Pancreas (tissue), 10 donors: ENCODE measurements around the gene DTX3. TPM values are rescaled to one million over a fixed set of nuclear protein-coding genes. Genes with fewer than 3 reads are reported as not detected.
"Not testable (repeated sequence)": the region's sequence is repeated elsewhere in the genome, so short reads cannot be mapped to it uniquely, and the experiment has no call there.

Experiments used
- ATAC-seq, 4 donors: fragments of 200-7000 bp; cut with Tn5 transposase; one replicate each; pipeline versions ENCODE4 v1.8.0 to v1.9.1; 2020; ENCODE audit warnings: mild to moderate bottlenecking in 4 of 4, moderate library complexity in 4 of 4
- DNase-seq, 6 donors: peaks; one replicate each; pipeline ENCODE4 v3.0.0-alpha.2; 2020
- FAIRE-seq: peaks from 2 replicates; lab custom pipeline; 2012; peaks lifted over from hg19 to GRCh38; lab: Jason Lieb, UNC
- H3K27ac ChIP-seq, 4 donors: fragments of 200-600 bp; sonication (generic); 1 replicate in 3 of 4; 2 replicates in 1 of 4; pipeline versions ENCODE4 v1.5.0 to v1.8.0; 2020
- H3K27me3 ChIP-seq, 4 donors: fragments of 200-600 bp; one replicate each; pipeline ENCODE4 v1.8.0; 2021
- H3K36me3 ChIP-seq, 3 donors: fragments of 200-600 bp; sonication (generic) in 1 of 3; one replicate each; pipeline versions ENCODE4 v1.5.0 to v1.8.0; 2020 to 2021
- H3K4me1 ChIP-seq, 3 donors: fragments of 200-600 bp; one replicate each; pipeline ENCODE4 v1.8.0; 2021
- H3K4me3 ChIP-seq, 4 donors: fragments of 200-600 bp; sonication (generic) in 2 of 4; one replicate each; pipeline versions ENCODE4 v1.5.0 to v1.8.0; 2020 to 2021
- H3K9me3 ChIP-seq, 4 donors: fragments of 200-600 bp; one replicate each; pipeline ENCODE4 v1.8.0; 2021
- WGBS, 2 donors: extraction: QIAGEN DNeasy Blood & Tissue Kit; methylation state at CpG; one replicate each; pipeline ENCODE4 v1.1.7; 2013; 5-methylcytosine and 5-hydroxymethylcytosine counted together
- intact Hi-C, 3 donors: fragments of 100-400 bp; cut with DNase I; formaldehyde crosslinking; loops; one replicate each; pipeline versions ENCODE4 v1.11.1 to v1.14.2; 2022
- polyA plus RNA-seq, 2 donors: library from polyadenylated mRNA; stranded (reverse); fragments of 200-250 nt; gene quantifications; one replicate each; pipeline ENCODE4 v1.2.3, GENCODE V29; 2013
- total RNA-seq, 6 donors: library from RNA; stranded (reverse); fragmentation: NEBNext Ultra II Directional in 4 of 6; extraction: Animal tissue kit (Norgen Biotek cat#: 25700) in 4 of 6; gene quantifications; one replicate each; pipeline versions ENCODE4 v1.2.1 to v1.2.4, GENCODE V29; 2021 to 2023
- TF ChIP-seq, protein P1 (sequence below), 4 donors: fragments of 200-600 bp; sonication (generic) in 3 of 4; IDR thresholded peaks; one replicate each; pipeline versions ENCODE4 v1.5.0 to v1.8.0; 2021; ENCODE audit warnings: antibody characterized with exemption in 4 of 4
- donor health status: healthy with polysubstance abuse.
- donor health status: DM: no; HTN: no; CAD: no; lungs with moderate emphysema.
- donor health status: DM: no; HTN: no; CAD: no.
- donor health status: control.
- donor health status: control.
- donor health status: Bipolar disorder and iron deficiency.
- donor health status: DM: yes; HTN: yes; CAD: no.
- donor health status: DM: no; HTN: no; CAD: no.
- donor health status: DM: no; HTN: no; CAD: no.
- donor health status: DM: yes; HTN: yes; CAD: no.

DTX3 gene
- total and polyA plus RNA-seq, 8 donors: 9.0 to 71.7 (median 13.5) TPM

DNA sequence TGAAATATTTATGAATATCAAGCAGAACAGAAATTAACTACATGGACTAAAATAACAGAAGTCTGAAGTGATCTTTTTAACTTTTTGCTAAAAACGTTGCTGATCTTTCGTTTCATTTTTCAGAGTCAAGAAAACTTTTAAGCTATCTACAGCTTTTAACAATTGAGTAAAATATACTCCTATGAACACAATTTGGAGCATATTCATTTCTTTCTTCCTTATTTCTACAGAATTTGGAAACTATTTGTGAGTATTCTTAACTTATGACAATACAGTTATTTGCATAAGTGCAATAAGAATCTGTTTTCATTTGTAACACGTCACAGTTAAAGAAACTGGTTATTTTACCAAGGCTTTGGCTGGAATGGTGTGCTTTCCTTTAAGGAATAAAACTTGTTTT lies 49.4 kb downstream of the DTX3 start:
- intact Hi-C loops: no loop called here
- H3K9me3 ChIP-seq: no peaks in the 10 kb centered on the region
- DNase-seq: no peak
- H3K4me1 ChIP-seq: peaks cover 0 to 5% (median 0%) of the 10 kb centered on the region in 3 donors
- TF ChIP-seq, protein P1, sequence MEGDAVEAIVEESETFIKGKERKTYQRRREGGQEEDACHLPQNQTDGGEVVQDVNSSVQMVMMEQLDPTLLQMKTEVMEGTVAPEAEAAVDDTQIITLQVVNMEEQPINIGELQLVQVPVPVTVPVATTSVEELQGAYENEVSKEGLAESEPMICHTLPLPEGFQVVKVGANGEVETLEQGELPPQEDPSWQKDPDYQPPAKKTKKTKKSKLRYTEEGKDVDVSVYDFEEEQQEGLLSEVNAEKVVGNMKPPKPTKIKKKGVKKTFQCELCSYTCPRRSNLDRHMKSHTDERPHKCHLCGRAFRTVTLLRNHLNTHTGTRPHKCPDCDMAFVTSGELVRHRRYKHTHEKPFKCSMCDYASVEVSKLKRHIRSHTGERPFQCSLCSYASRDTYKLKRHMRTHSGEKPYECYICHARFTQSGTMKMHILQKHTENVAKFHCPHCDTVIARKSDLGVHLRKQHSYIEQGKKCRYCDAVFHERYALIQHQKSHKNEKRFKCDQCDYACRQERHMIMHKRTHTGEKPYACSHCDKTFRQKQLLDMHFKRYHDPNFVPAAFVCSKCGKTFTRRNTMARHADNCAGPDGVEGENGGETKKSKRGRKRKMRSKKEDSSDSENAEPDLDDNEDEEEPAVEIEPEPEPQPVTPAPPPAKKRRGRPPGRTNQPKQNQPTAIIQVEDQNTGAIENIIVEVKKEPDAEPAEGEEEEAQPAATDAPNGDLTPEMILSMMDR (IDR thresholded peaks at IDR 0.05): no peak
- no peaks in the 10 kb centered on the region for H3K27me3 ChIP-seq
- H3K36me3 ChIP-seq: no peaks in the 10 kb centered on the region
- FAIRE-seq: no peak
- 56 to 62% methylated on average over 3 of the region's 3 CpGs for WGBS, 2 donors
- H3K27ac ChIP-seq: no peak overlapping the region
- ATAC-seq: no peak
- H3K4me3 ChIP-seq: no peak overlapping the region

DNA sequence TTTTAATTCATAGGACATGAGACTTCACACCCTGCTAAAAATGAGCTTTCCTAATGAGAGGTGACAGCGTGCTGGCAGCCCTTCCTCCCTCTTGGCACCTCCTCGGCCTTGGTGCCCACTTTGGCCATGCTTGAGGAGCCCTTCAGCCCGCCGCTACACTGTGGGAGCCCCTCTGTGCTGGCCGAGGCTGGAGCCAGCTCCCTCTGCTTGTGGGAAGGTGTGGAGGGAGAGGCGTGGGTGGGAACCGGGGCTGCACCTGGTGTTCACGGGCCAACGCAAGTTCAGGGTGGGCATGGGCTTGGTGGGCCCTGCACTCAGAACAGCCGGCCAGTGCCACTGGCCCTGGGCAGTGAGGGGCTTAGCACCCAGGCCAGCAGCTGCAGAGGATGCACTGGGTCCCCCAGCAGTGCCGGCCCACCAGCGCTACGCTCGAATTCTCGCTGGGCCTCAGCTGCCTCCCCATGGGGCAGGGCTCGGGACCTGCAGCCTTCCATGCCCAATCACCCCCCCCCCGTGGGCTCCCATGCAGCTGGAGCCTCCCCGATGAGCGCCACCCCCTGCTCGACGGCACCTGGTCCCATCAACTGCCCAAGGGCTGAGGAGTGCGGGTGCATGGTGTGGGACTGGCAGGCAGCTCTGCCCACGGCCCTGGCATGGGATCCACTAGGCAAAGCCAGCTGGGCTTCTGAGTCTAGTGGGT lies 51.1 kb downstream of the DTX3 start:
- ATAC-seq (no peak), FAIRE-seq (no peak), DNase-seq (peak in 2 of 6 donors; percentile 24 to 47)
- WGBS, 2 donors: 80 to 86% methylated on average over 23 of the region's 23 CpGs
- intact Hi-C loops: no loop called here
- peaks cover 0 to 5% (median 0%) of the 10 kb centered on the region in 3 donors for H3K4me1 ChIP-seq
- no peaks in the 10 kb centered on the region for H3K27me3 ChIP-seq
- no peaks in the 10 kb centered on the region for H3K36me3 ChIP-seq
- H3K4me3 ChIP-seq: no peak overlapping the region
- no peak overlapping the region for H3K27ac ChIP-seq
- no peaks in the 10 kb centered on the region for H3K9me3 ChIP-seq
- TF ChIP-seq, protein P1 (IDR thresholded peaks at IDR 0.05): no peak

DNA sequence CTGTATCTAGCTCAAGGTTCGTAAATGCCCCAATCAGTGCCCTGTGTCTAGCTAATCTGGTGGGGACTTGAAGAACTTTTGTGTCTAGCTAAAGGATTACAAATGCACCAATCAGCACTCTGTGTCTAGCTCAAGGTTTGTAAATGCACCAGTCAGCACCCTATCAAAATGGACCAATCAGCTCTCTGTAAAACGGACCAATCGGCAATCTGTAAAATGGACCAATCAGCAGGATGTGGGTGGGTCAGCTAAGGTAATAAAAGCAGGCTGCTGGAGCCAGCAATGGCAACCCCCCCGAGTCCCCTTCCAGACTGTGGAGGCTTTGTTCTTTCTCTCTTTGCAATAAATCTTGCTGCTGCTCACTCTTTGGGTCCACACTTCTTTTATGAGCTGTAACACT lies 51.8 kb downstream of the DTX3 start:
- H3K27ac ChIP-seq, H3K4me3 ChIP-seq, DNase-seq, intact Hi-C loops, H3K36me3 ChIP-seq, H3K4me1 ChIP-seq, ATAC-seq, FAIRE-seq, H3K27me3 ChIP-seq, H3K9me3 ChIP-seq: not testable (repeated sequence)
- 78 to 84% methylated on average over 4 of the region's 4 CpGs for WGBS, 2 donors

DNA sequence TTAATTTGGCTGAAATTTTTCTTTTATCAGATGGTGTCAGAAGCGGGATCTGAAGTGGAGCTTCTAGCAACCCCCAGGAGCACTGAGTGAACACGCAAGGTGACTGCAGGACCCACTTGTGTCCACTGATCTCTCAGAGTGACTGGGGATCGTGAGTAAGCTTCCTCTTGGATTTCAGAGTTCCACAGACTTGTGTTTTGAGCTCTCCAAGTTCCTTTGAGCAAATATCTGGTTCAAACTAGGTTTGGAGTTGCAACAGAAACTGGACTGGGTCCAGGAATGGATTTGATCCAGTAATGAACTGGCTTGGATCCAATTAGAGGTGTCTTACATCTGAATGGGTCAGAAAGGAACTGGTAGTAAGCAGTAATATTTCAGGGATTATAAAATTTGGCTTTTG lies 53.1 kb downstream of the DTX3 start:
- peaks cover 0 to 5% (median 0%) of the 10 kb centered on the region in 3 donors for H3K4me1 ChIP-seq
- intact Hi-C loops: no loop called here
- peak in 4 of 6 donors; percentile 24 to 80 (median 43) for DNase-seq
- WGBS, 2 donors: 13% methylated on average over 3 of the region's 3 CpGs
- H3K27ac ChIP-seq: peak overlapping the region; percentile 26 to 46 (median 32)
- no peak overlapping the region for H3K4me3 ChIP-seq
- FAIRE-seq: no peak
- TF ChIP-seq, protein P1 (IDR thresholded peaks at IDR 0.05): no peak
- no peaks in the 10 kb centered on the region for H3K9me3 ChIP-seq
- H3K36me3 ChIP-seq: no peaks in the 10 kb centered on the region
- ATAC-seq: peak; percentile 66 to 93 (median 88)
- H3K27me3 ChIP-seq: no peaks in the 10 kb centered on the region

DNA sequence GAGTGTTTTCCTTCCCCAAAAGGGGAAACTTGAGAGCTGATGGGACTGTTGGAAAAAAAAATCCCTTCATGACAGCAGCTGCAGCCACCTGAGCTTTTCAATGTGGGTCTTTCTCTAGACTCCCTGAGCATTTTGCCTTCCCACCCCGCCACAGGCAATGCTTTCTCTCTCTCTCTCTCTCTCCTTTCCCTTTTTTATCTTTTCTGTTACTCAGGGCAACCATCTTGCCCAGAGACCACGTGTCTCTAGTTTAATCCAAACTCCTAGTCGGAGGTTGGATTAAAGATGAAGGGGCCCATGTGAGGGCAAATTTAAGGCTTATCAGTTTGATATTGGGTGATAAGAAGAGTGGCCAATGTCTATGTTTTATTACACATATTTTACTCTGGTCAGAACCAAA lies 54.3 kb downstream of the DTX3 start:
- TF ChIP-seq, protein P1 (IDR thresholded peaks at IDR 0.05): no peak
- 48 to 66% methylated on average over 3 of the region's 3 CpGs for WGBS, 2 donors
- peaks cover 0 to 5% (median 0%) of the 10 kb centered on the region in 3 donors for H3K4me1 ChIP-seq
- no peak for DNase-seq
- H3K27ac ChIP-seq: no peak overlapping the region
- H3K36me3 ChIP-seq: no peaks in the 10 kb centered on the region
- no peaks in the 10 kb centered on the region for H3K27me3 ChIP-seq
- no peak for FAIRE-seq
- H3K4me3 ChIP-seq: no peak overlapping the region
- no peaks in the 10 kb centered on the region for H3K9me3 ChIP-seq
- ATAC-seq: no peak
- intact Hi-C loops: no loop called here

Other genes with a start within 250 kb of the DTX3 start
- 10 to 100 TPM; 22.9 to 39.8 (median 25.5) TPM for gene R3HDM2, start 173.8 kb upstream of the DTX3 start, total RNA-seq
- 10 to 100 TPM; 14.5 to 16.8 TPM for gene R3HDM2, start 173.8 kb upstream of the DTX3 start, polyA plus RNA-seq
- under 1 TPM in 2 of 6 donors, not detected in 4; 0.09 TPM for gene INHBC, start 170.0 kb upstream of the DTX3 start, total RNA-seq
- not detected for gene INHBC, start 170.0 kb upstream of the DTX3 start, polyA plus RNA-seq
- 10 to 100 TPM in 1 of 6 donors, under 1 TPM in 1, not detected in 4; 0.24 to 17.8 TPM for gene INHBE, start 149.5 kb upstream of the DTX3 start, total RNA-seq
- under 1 TPM in 1 of 2 donors, not detected in 1; 0.05 TPM for gene INHBE, start 149.5 kb upstream of the DTX3 start, polyA plus RNA-seq
- gene GLI1, start 145.0 kb upstream of the DTX3 start, total RNA-seq: 1 to 10 TPM in 1 of 6 donors, under 1 TPM in 3, not detected in 2; 0.06 to 2.2 (median 0.79) TPM
- under 1 TPM; 0.19 TPM for gene GLI1, start 145.0 kb upstream of the DTX3 start, polyA plus RNA-seq
- 10 to 100 TPM in 1 of 6 donors, 1 to 10 TPM in 3, under 1 TPM in 2; 0.39 to 11.7 (median 3.6) TPM for gene ARHGAP9, start 125.0 kb upstream of the DTX3 start, total RNA-seq
- 1 to 10 TPM; 6.2 to 6.5 TPM for gene ARHGAP9, start 125.0 kb upstream of the DTX3 start, polyA plus RNA-seq
- gene MARS1, start 116.8 kb upstream of the DTX3 start, total RNA-seq: 100 to 1,000 TPM in 1 of 6 donors, 10 to 100 TPM in 5; 33.4 to 210 (median 80.7) TPM
- gene MARS1, start 116.8 kb upstream of the DTX3 start, polyA plus RNA-seq: 10 to 100 TPM; 87.5 to 90.6 TPM
- 10 to 100 TPM in 2 of 6 donors, 1 to 10 TPM in 4; 8.5 to 45.9 (median 9.0) TPM for gene DDIT3, start 84.3 kb upstream of the DTX3 start, total RNA-seq
- gene DDIT3, start 84.3 kb upstream of the DTX3 start, polyA plus RNA-seq: 10 to 100 TPM; 27.5 to 52.7 TPM
- 10 to 100 TPM; 37.4 to 66.1 (median 46.1) TPM for gene MBD6, start 82.0 kb upstream of the DTX3 start, total RNA-seq
- gene MBD6, start 82.0 kb upstream of the DTX3 start, polyA plus RNA-seq: 10 to 100 TPM; 62.9 to 87.1 TPM
- gene DCTN2, start 57.6 kb upstream of the DTX3 start, total RNA-seq: 10 to 100 TPM; 54.9 to 66.2 (median 63.5) TPM
- gene DCTN2, start 57.6 kb upstream of the DTX3 start, polyA plus RNA-seq: 100 to 1,000 TPM in 1 of 2 donors, 10 to 100 TPM in 1; 73.7 to 117 TPM
- gene KIF5A, start 54.8 kb upstream of the DTX3 start, total RNA-seq: under 1 TPM; 0.25 to 0.95 (median 0.47) TPM
- 1 to 10 TPM in 1 of 2 donors, under 1 TPM in 1; 0.76 to 2.9 TPM for gene KIF5A, start 54.8 kb upstream of the DTX3 start, polyA plus RNA-seq
- 10 to 100 TPM; 11.3 to 17.0 (median 15.4) TPM for gene PIP4K2C, start 13.6 kb upstream of the DTX3 start, total RNA-seq
- gene PIP4K2C, start 13.6 kb upstream of the DTX3 start, polyA plus RNA-seq: 10 to 100 TPM in 1 of 2 donors, 1 to 10 TPM in 1; 5.3 to 15.9 TPM
- 1 to 10 TPM; 1.8 to 7.0 (median 3.3) TPM for gene ARHGEF25, start 6.6 kb downstream of the DTX3 start, total RNA-seq
- 10 to 100 TPM; 16.5 to 22.1 TPM for gene ARHGEF25, start 6.6 kb downstream of the DTX3 start, polyA plus RNA-seq
- under 1 TPM in 5 of 6 donors, not detected in 1; 0.04 to 0.78 (median 0.24) TPM for gene B4GALNT1, start 28.4 kb downstream of the DTX3 start, total RNA-seq
- 1 to 10 TPM in 1 of 2 donors, under 1 TPM in 1; 0.61 to 1.1 TPM for gene B4GALNT1, start 28.4 kb downstream of the DTX3 start, polyA plus RNA-seq
- 100 to 1,000 TPM; 177 to 254 (median 196) TPM for gene OS9, start 89.3 kb downstream of the DTX3 start, total RNA-seq
- gene OS9, start 89.3 kb downstream of the DTX3 start, polyA plus RNA-seq: 100 to 1,000 TPM; 177 to 192 TPM
- gene AGAP2, start 133.9 kb downstream of the DTX3 start, total RNA-seq: 1 to 10 TPM in 1 of 6 donors, under 1 TPM in 5; 0.24 to 1.2 (median 0.72) TPM
- 1 to 10 TPM in 1 of 2 donors, under 1 TPM in 1; 0.87 to 3.0 TPM for gene AGAP2, start 133.9 kb downstream of the DTX3 start, polyA plus RNA-seq
- 10 to 100 TPM; 12.2 to 17.9 (median 14.5) TPM for gene TSPAN31, start 140.2 kb downstream of the DTX3 start, total RNA-seq
- gene TSPAN31, start 140.2 kb downstream of the DTX3 start, polyA plus RNA-seq: 10 to 100 TPM; 13.0 to 29.8 TPM
- gene CDK4, start 147.5 kb downstream of the DTX3 start, total RNA-seq: 10 to 100 TPM; 30.6 to 48.5 (median 40.3) TPM
- 10 to 100 TPM; 26.7 to 43.4 TPM for gene CDK4, start 147.5 kb downstream of the DTX3 start, polyA plus RNA-seq
- gene MARCHF9, start 150.3 kb downstream of the DTX3 start, total RNA-seq: 10 to 100 TPM in 1 of 6 donors, 1 to 10 TPM in 5; 6.7 to 11.3 (median 7.6) TPM
- gene MARCHF9, start 150.3 kb downstream of the DTX3 start, polyA plus RNA-seq: 10 to 100 TPM; 17.2 to 32.5 TPM
- gene CYP27B1, start 162.3 kb downstream of the DTX3 start, total RNA-seq: 1 to 10 TPM; 2.1 to 5.8 (median 3.8) TPM
- gene CYP27B1, start 162.3 kb downstream of the DTX3 start, polyA plus RNA-seq: 1 to 10 TPM; 1.6 to 3.3 TPM
- 10 to 100 TPM; 11.5 to 28.5 (median 15.9) TPM for gene METTL1, start 167.3 kb downstream of the DTX3 start, total RNA-seq
- gene METTL1, start 167.3 kb downstream of the DTX3 start, polyA plus RNA-seq: 10 to 100 TPM; 43.3 to 55.9 TPM
- gene EEF1AKMT3, start 167.8 kb downstream of the DTX3 start, total RNA-seq: 10 to 100 TPM in 5 of 6 donors, 1 to 10 TPM in 1; 9.3 to 20.8 (median 16.0) TPM
- gene EEF1AKMT3, start 167.8 kb downstream of the DTX3 start, polyA plus RNA-seq: 1 to 10 TPM; 3.7 to 7.2 TPM
- 10 to 100 TPM in 4 of 6 donors, 1 to 10 TPM in 2; 7.2 to 14.2 (median 12.1) TPM for gene TSFM, start 178.0 kb downstream of the DTX3 start, total RNA-seq
- gene TSFM, start 178.0 kb downstream of the DTX3 start, polyA plus RNA-seq: 10 to 100 TPM; 13.2 to 16.7 TPM
- gene AVIL, start 213.9 kb downstream of the DTX3 start, total RNA-seq: 10 to 100 TPM in 1 of 6 donors, 1 to 10 TPM in 5; 1.6 to 11.7 (median 3.7) TPM
- 10 to 100 TPM; 11.7 to 15.9 TPM for gene AVIL, start 213.9 kb downstream of the DTX3 start, polyA plus RNA-seq
- 100 to 1,000 TPM in 2 of 6 donors, 10 to 100 TPM in 4; 88.8 to 165 (median 94.5) TPM for gene CTDSP2, start 241.9 kb downstream of the DTX3 start, total RNA-seq
- 10 to 100 TPM; 38.7 to 48.6 TPM for gene CTDSP2, start 241.9 kb downstream of the DTX3 start, polyA plus RNA-seq